Measurements from ENCODE around the gene DOHH.

The DOHH gene

DNA sequence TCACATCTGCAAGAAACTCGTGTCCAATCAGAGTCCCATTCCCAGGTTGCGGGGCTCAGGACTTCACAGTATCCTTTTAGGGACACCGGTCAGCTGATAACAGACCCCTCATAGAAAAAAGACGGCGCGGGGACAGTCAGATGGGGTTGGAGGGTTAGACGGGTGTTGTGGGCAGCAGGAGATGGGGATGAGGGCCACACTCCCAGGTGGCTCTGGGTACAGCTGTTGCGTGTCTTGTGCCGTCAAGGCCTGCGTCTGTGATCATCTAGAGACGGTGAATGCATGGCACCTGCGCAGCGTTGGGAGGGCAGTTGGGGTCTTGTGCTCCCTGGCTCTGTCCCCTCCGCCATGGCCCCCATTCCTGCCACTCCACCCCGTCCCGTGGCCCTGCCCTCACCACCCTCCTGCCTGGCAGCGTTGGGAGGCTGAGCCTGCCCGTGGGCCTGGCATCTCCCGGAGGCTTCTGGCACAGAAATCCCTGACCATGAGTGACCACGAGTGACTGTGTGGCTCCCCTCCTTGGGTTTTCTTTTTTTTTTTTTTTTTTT, 24.5 kb upstream of the DOHH start:
- peaks cover 39% of the 10 kb centered on the region for H3K36me3 ChIP-seq (ENCODE audit: control insufficient read depth, insufficient read depth, low read length)

DNA sequence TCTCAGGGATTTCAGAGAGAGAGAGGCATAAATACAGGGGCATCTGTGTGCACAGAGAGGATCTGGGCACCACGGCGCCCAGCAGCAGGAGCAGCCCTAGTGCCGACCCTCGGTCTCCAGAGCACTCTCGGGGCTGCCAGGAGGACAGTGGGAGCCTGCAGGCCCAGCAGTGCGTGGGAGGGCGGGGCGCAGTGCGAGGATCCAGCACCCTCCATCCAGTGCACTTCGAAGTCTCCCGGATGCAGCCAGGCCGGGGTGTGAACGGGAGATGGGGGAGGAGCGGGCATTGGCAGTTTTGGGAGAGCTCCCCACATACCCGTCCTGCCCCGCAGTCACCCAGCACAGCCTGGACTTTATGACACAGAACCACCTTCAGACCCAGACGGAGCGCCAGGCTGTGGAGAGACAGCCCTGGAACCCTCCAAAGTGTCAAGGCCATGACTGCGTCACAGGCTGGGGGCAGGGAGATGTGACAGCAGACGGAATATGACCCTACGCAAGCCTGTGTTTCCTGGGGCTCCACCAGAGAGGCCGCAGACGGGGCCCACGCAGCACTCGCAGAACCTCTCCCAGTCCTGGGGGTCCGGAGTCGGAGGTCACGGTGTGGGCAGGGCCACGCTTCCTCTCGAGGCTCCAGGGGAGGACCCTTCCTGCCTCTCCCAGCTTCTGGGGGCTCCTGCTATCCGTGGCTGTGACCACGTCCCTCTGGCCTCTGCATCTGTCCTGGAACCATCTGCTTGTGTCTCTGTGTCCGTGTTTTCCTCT, 23.8 kb upstream of the DOHH start:
- no peaks in the 10 kb centered on the region for H3K9me3 ChIP-seq (ENCODE audit: control insufficient read depth, insufficient read depth, low read length)
- no peak overlapping the region for H3K27ac ChIP-seq (ENCODE audit: low read depth, low read length)
- peaks cover 5% of the 10 kb centered on the region; the same call in 1 of the 2 replicates for H3K4me1 ChIP-seq (ENCODE audit: control insufficient read depth, insufficient read depth, low read length)
- no peak overlapping the region for H3K4me3 ChIP-seq (ENCODE audit: low read depth, low read length)
- H3K36me3 ChIP-seq (ENCODE audit: control insufficient read depth, insufficient read depth, low read length), result peaks cover 41% of the 10 kb centered on the region
- no peak overlapping the region for H3K9ac ChIP-seq (ENCODE audit: low read depth, low read length)
- H3K27me3 ChIP-seq (ENCODE audit: control insufficient read depth, insufficient read depth, low read length), result no peaks in the 10 kb centered on the region

More for the DNA sequence above, 24.5 kb upstream of the DOHH start:
- no peaks in the 10 kb centered on the region for H3K4me1 ChIP-seq (ENCODE audit: control insufficient read depth, insufficient read depth, low read length)
- no peaks in the 10 kb centered on the region for H3K9me3 ChIP-seq (ENCODE audit: control insufficient read depth, insufficient read depth, low read length)
- H3K4me3 ChIP-seq (ENCODE audit: low read depth, low read length), result no peak overlapping the region
- no peak overlapping the region for H3K9ac ChIP-seq (ENCODE audit: low read depth, low read length)
- no peaks in the 10 kb centered on the region for H3K27me3 ChIP-seq (ENCODE audit: control insufficient read depth, insufficient read depth, low read length)
- no peak overlapping the region for H3K27ac ChIP-seq (ENCODE audit: low read depth, low read length)

DNA sequence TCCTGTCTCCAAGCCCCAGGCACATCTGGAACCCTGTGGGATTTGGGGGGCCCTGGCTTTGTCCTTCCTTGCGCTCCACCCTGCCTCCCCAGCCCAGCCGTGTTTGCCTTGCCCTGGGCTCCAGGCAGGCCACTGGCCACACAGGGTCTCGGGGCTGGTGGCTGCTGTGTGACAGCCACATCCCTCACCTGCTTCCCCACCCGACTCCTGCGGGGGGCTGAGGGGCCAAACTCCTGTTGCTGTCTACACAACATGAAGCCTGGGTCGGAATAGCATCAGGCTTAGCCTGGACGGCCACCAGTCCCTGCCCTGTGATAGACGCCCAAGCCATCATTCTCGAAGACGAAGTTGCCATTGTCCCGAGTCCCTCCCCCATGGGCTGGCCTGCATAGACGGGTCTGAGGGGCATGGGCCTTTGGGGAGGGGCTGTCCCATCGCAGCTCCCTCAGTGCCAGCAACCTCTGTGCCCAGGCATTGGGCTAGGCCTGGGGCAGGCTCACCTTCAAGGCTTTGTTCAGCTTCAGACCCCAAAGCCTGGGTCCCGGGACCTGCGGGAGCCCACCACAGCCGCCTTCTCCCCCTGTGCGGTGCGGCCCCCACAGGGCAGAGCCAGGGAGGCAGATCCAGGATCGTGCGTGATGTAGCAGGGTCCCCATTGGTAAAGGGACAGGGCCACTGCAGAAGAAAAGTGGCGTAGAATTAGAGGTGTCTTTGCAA, 23.0 kb upstream of the DOHH start:
- Histone ChIP-seq H3K9ac (ENCODE audit: low read depth, low read length) (no peak overlapping the region), H3K4me3 (ENCODE audit: low read depth, low read length) (no peak overlapping the region), H3K27ac (ENCODE audit: low read depth, low read length) (no peak overlapping the region), H3K9me3 (ENCODE audit: control insufficient read depth, insufficient read depth, low read length) (no peaks in the 10 kb centered on the region), H3K4me1 (ENCODE audit: control insufficient read depth, insufficient read depth, low read length) (peaks cover 12% of the 10 kb centered on the region), H3K36me3 (ENCODE audit: control insufficient read depth, insufficient read depth, low read length) (peaks cover 41% of the 10 kb centered on the region), H3K27me3 (ENCODE audit: control insufficient read depth, insufficient read depth, low read length) (no peaks in the 10 kb centered on the region)

DNA sequence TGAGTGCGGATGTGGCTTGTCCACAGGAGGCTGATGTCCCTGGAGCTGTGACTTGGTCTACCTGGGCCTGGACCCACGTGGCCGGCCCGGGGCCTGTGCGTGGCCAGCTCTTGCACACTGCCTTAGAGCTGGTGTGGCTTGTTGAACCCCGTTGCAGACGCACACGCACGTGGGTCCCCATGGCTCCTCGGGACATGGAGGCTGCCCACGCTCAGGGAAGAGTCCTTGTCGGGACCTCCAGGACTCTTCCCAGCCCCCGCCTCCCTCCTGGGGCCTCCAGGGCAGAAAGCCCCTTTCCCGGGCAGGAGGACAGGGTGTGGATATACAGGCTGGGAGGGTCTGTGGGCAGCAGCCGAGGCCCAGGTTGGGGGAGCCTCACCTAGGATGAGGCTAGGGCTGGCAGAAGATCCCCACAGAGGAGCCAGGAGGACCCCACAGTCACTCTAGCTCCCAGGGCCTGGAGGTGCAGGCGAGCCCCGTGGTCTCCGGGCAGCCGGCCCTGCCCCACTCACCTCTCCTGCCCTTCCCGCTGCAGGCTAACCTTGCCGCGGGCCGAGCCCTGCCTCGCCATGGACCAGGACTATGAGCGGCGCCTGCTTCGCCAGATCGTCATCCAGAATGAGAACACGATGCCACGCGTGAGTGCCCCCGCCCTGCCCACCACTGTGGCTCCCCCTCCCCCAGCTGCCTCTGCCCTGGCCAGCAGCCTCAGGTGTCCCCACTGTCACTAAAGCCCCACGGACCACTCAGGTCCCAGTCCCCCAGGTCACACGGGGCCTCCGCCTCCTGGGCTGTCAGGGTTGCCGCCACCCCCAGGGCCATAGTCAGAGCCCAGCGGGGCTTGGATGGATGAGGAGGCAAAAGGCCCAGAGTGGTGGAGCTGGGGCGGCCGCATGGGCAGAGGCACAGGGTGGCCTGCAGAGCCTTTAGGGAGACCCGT, 22.2 kb upstream of the DOHH start:
- H3K27me3 ChIP-seq (ENCODE audit: control insufficient read depth, insufficient read depth, low read length), result no peaks in the 10 kb centered on the region
- no peak overlapping the region for H3K4me3 ChIP-seq (ENCODE audit: low read depth, low read length)
- no peaks in the 10 kb centered on the region for H3K9me3 ChIP-seq (ENCODE audit: control insufficient read depth, insufficient read depth, low read length)
- H3K9ac ChIP-seq (ENCODE audit: low read depth, low read length), result no peak overlapping the region
- no peak overlapping the region for H3K27ac ChIP-seq (ENCODE audit: low read depth, low read length)
- peaks cover 15% of the 10 kb centered on the region for H3K4me1 ChIP-seq (ENCODE audit: control insufficient read depth, insufficient read depth, low read length)
- H3K36me3 ChIP-seq (ENCODE audit: control insufficient read depth, insufficient read depth, low read length), result peaks cover 40% of the 10 kb centered on the region

DNA sequence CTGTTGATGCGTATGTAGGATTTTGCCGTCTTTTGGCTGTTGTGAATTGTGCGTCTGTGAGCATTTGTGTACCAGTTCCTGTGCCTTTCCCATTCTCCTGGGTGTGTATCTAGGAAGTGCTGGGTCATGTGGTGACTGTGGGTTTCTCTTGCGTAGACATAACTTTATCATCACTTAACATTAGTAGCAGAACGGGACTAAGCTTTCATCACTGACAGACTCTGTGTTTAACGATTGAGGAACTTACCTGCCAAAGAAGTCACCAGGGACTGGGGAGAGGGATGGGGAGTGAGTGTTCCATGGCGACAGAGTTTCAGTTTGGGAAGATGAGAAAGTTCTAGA, 20.6 kb upstream of the DOHH start:
- Histone ChIP-seq H3K36me3 (ENCODE audit: control insufficient read depth, insufficient read depth, low read length) (peaks cover 31% of the 10 kb centered on the region), H3K9me3 (ENCODE audit: control insufficient read depth, insufficient read depth, low read length) (no peaks in the 10 kb centered on the region), H3K9ac (ENCODE audit: low read depth, low read length) (no peak overlapping the region), H3K4me3 (ENCODE audit: low read depth, low read length) (no peak overlapping the region), H3K4me1 (ENCODE audit: control insufficient read depth, insufficient read depth, low read length) (peaks cover 15% of the 10 kb centered on the region), H3K27me3 (ENCODE audit: control insufficient read depth, insufficient read depth, low read length) (no peaks in the 10 kb centered on the region), H3K27ac (ENCODE audit: low read depth, low read length) (no peak overlapping the region)

DNA sequence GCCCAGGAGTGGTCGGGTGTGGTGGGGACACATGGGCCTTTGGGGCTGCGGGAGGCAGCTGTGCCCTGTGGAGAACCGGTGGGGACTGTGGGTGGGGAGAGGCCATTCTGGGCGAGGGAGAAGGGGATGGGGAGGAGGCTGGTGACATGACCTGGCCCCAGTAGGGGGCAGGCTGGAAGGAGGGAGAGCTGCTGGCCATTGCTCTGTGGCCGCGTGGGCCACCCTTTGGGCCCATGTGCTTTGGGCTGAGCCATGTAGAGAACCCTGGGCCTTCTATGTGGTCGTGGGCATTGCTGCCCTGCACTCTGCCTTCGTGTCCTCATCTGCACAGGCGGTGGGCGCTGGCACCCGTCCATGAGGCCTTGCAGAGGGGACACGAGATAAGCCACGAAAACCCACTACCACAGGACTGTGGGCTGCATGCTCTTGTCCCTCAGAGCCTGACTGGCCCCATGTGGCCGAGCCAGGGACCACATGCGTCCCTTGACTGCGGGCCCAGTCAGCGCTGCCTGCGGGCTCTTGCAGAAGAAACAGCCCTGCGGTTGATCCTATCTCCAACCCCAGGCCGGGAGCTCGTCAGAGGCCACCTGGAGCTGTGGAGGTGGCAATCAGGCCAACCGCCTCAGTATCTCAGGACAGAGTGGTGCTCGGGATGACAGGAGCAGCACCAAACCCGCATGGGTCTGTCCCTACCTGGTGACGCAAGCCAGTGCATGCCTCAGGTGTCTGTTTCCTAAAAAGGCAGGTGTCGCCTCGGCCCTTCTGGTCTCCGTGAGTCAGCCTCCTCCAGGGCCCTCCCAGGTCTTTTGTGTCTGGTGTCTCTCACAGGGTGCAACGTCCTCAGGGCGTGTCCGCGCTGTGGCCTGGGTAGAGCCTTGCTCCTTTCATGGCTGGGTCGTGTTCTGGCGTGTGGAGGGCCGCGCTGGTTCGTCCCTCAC, 20.0 kb upstream of the DOHH start:
- Histone ChIP-seq H3K4me1 (ENCODE audit: control insufficient read depth, insufficient read depth, low read length) (peaks cover 15% of the 10 kb centered on the region), H3K27me3 (ENCODE audit: control insufficient read depth, insufficient read depth, low read length) (no peaks in the 10 kb centered on the region), H3K36me3 (ENCODE audit: control insufficient read depth, insufficient read depth, low read length) (peaks cover 31% of the 10 kb centered on the region), H3K9me3 (ENCODE audit: control insufficient read depth, insufficient read depth, low read length) (no peaks in the 10 kb centered on the region), H3K9ac (ENCODE audit: low read depth, low read length) (no peak overlapping the region), H3K27ac (ENCODE audit: low read depth, low read length) (no peak overlapping the region), H3K4me3 (ENCODE audit: low read depth, low read length) (no peak overlapping the region)

DNA sequence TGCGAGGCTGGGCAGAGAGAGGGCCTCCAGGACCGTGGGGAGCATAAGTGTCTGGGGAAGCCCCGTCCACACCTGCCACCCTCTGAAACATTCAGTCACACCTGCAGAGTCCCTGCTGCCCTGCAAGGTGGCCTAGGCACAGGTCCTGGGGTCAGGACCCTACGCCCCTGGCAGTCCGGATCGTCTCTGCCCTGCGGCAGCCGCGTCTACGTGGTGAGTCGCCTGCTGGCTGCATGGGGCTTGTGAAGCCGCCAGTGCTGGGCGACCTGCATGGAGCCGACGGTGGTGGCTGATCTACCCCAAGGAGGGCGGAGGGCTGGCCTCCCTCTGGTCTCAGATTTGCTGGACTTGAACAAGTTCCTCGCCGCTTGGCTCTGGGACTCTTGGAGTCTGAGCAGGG, 18.7 kb upstream of the DOHH start:
- no peaks in the 10 kb centered on the region for H3K27me3 ChIP-seq (ENCODE audit: control insufficient read depth, insufficient read depth, low read length)
- peaks cover 15% of the 10 kb centered on the region for H3K4me1 ChIP-seq (ENCODE audit: control insufficient read depth, insufficient read depth, low read length)
- peaks cover 22% of the 10 kb centered on the region for H3K36me3 ChIP-seq (ENCODE audit: control insufficient read depth, insufficient read depth, low read length)
- no peaks in the 10 kb centered on the region for H3K9me3 ChIP-seq (ENCODE audit: control insufficient read depth, insufficient read depth, low read length)
- H3K4me3 ChIP-seq (ENCODE audit: low read depth, low read length), result no peak overlapping the region
- no peak overlapping the region for H3K9ac ChIP-seq (ENCODE audit: low read depth, low read length)
- H3K27ac ChIP-seq (ENCODE audit: low read depth, low read length), result no peak overlapping the region

DNA sequence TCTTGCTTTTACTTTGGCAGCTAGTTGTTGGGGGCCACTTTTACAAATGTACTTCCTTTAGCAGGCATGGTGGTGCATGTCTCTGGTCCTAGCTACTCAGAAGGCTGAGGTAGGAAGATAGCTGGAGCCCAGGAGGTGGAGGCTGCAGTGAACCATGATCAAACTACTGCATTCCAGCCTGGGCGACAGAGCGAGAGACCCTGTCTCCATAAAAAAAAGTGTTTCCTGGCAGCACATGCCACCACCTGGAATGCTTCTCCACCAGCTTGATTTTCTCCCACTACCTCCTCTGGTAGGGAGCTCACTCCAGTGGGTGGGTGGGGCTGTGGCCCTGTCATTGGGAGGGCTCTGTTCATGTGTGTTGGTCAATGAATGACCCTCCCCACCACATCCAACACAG, 18.2 kb upstream of the DOHH start:
- Histone ChIP-seq H3K27ac (ENCODE audit: low read depth, low read length) (peak overlapping the region; percentile 48), H3K36me3 (ENCODE audit: control insufficient read depth, insufficient read depth, low read length) (peaks cover 17% of the 10 kb centered on the region), H3K4me1 (ENCODE audit: control insufficient read depth, insufficient read depth, low read length) (peaks cover 15% of the 10 kb centered on the region), H3K4me3 (ENCODE audit: low read depth, low read length) (no peak overlapping the region), H3K9ac (ENCODE audit: low read depth, low read length) (no peak overlapping the region), H3K27me3 (ENCODE audit: control insufficient read depth, insufficient read depth, low read length) (no peaks in the 10 kb centered on the region), H3K9me3 (ENCODE audit: control insufficient read depth, insufficient read depth, low read length) (no peaks in the 10 kb centered on the region)

DNA sequence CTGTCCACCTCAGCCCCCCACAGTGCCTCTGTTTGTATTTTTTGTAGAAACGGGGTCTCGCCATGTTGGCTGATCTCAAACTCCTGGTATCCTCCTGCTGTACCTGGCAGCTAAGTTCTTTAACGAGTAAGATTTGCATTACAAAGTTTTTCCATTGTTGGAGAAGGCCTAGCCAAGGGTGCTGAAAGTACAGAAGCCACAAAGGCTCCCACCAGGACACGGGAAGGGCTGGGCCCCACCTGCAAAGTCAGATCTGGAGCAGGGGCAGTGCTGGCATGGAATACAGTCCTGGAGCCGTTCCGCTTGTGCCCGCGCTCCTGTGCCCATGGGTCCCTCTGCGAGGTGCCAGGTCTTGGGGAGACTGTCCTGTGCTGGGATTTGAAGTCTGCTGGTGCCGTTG, 17.8 kb upstream of the DOHH start:
- no peaks in the 10 kb centered on the region for H3K9me3 ChIP-seq (ENCODE audit: control insufficient read depth, insufficient read depth, low read length)
- no peaks in the 10 kb centered on the region for H3K27me3 ChIP-seq (ENCODE audit: control insufficient read depth, insufficient read depth, low read length)
- peaks cover 15% of the 10 kb centered on the region for H3K4me1 ChIP-seq (ENCODE audit: control insufficient read depth, insufficient read depth, low read length)
- H3K27ac ChIP-seq (ENCODE audit: low read depth, low read length), result peak overlapping the region; percentile 48
- peaks cover 14% of the 10 kb centered on the region for H3K36me3 ChIP-seq (ENCODE audit: control insufficient read depth, insufficient read depth, low read length)
- no peak overlapping the region for H3K9ac ChIP-seq (ENCODE audit: low read depth, low read length)
- no peak overlapping the region for H3K4me3 ChIP-seq (ENCODE audit: low read depth, low read length)

DNA sequence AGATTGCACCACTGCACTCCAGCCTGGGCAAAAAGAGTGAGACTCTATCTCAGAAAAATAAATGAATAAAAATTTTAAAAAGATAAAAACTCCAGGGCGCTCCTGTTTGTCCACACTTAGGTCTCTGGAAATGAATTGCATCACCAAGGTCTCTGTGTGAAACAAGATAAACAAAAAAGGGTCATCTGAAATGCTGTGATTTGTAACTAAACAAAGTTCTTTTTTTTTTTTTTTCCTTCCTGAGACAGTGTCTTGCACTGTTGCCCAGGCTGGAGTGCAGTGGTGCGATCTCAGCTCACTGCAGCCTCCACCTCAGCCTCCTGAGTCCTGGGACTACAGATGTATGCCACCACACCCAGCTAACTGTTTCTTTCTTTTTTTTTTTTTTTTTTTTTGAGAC, 17.2 kb upstream of the DOHH start:
- Histone ChIP-seq H3K27me3 (ENCODE audit: control insufficient read depth, insufficient read depth, low read length) (no peaks in the 10 kb centered on the region), H3K36me3 (ENCODE audit: control insufficient read depth, insufficient read depth, low read length) (peaks cover 10% of the 10 kb centered on the region; the same call in 1 of the 2 replicates), H3K4me3 (ENCODE audit: low read depth, low read length) (no peak overlapping the region), H3K27ac (ENCODE audit: low read depth, low read length) (peak overlapping the region; percentile 25), H3K9me3 (ENCODE audit: control insufficient read depth, insufficient read depth, low read length) (no peaks in the 10 kb centered on the region), H3K4me1 (ENCODE audit: control insufficient read depth, insufficient read depth, low read length) (peaks cover 15% of the 10 kb centered on the region), H3K9ac (ENCODE audit: low read depth, low read length) (no peak overlapping the region)

Measured in HUES48 (cell line).